ENCODE results near the gene DCAKD.

DNA sequence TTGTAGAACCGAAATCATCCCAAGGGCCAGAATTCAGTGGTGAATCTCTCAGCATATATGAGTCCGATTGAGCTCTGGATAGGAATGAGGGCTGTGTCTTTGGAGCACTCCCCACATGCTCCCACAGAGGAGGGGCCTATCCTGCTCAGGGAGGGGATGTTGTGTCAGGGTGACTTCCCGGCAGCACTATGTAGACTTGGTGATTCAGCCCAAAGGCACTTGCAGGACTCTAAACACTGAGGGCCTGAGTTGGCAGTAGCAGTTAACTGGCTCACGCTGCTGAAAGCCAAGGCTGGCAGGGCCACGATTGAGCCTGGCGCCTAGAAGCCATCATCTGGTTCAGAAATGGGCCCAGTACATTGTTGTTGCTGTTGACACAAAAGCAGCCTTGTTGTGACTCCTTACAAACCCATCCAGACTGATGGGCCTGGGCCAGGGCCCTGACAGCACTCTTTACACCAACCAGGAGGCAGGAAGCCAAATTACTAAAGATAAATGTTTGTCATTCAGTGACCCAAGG, 41.5 kb upstream of the DCAKD start:
- TF ChIP-seq POLR2A (IDR thresholded peaks at IDR 0.05) (peak; percentile 27 to 89), CTCF (IDR thresholded peaks at IDR 0.05) (no peak)

Measured in adrenal gland (tissue), 5 donors.